Measurements from ENCODE around the gene RUNX1.
A peak's percentile ranks its signal among the peaks of the same experiment; 100 is the strongest.

Gene RUNX1

DNA sequence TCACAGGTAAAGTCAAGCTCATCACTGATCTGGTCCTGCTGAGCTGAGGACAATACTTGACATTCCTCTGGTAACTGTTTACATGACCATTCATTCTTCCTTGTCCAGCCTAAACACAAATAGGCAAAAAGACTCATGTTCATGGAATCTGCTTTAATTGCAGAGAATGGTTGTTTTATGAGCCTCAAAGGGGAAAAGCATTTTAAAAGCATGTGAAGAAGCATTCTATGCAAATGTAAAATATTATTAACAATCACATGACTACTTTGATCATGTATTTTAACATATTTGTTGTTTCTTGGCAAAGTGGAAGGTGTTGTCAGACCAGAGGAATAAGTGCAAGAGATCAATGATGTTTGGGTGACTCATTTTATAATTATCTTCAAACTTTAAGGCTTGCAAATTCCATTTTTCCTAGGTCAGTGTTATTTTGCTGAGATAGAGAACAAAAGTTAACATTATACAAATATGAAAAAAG is 133.7 kb downstream of the RUNX1 start:
- DNase-seq, result no peak

DNA sequence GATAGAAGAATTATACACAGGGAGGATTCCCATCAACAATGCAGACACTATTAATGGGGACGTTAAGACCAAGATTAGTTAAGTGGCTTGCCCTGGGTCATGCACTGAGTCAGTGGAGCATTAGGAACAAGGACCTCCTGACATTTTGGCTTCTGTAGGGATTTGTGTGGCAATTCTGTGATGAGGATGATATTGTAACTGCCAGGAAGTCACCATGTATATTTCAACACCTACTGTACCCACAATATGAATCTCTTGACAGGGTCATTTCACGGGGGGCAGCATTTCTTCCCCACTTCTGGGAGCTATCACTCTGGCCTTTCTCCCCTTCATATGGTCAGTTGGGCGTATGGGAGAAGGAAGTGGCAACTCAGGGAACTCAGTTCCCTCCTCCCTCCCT is 134.9 kb downstream of the RUNX1 start:
- DNase-seq, result no peak

DNA sequence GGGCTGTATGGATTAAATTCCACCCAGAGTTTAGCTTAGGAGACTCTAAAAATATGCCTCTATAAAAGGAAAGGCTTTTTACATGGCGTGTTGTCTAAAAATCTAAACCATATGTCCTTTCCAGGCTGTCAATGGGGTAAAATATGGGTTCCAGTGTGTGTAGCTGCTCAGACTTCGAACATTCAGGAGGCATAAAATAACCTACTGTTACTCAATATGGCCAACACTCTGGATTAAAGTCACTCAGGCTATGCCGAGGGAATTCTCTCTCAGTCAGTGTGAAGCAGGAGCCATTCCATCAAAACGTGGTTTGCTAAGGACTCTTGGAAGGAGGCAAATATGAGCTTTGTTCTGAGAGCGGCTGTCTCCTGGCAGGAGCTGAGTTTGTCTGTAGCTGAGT is 135.3 kb downstream of the RUNX1 start:
- no peak for DNase-seq

DNA sequence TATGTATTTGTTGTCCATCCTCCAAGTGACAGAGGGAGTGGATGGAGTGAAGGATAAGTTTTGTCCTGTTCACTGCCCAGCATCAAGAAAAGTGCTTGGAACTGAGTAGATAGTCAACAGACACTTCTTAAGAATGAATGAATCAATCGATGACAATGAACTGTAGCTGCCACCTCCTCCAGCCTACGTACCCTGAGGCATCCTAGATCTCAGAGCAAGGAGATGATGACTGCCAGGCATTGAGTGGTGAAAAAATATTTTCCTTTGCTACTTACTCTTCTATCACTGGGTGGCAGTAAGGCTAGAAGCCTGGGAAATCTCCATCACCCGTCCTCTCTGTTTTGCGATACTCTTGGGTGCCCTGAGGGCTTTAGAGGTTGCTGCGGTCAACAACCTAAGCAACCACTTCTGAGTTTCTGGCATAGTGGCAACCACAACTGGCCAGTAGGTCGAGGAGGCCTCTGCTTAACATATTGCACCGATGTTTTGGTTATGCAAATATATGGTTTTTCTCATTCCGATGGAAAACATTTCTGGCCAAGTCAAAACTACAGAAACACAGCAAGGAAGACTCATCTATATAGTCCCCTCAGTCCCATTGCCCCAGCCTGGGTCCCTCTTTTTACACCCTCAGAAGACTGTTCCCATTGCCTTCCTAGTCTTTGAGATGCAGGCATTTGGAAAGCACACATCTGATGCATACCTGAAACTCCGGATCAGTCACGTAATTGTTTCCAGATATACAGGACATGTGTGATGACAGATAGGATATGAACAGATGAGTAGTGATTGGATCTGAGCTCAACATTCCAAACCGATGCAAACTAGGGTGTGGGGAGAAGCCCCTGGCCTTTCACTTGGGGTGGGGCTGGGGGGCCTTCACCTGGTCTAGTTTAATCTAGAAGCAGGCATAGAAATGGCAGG is 136.8 kb downstream of the RUNX1 start:
- no peak for DNase-seq

DNA sequence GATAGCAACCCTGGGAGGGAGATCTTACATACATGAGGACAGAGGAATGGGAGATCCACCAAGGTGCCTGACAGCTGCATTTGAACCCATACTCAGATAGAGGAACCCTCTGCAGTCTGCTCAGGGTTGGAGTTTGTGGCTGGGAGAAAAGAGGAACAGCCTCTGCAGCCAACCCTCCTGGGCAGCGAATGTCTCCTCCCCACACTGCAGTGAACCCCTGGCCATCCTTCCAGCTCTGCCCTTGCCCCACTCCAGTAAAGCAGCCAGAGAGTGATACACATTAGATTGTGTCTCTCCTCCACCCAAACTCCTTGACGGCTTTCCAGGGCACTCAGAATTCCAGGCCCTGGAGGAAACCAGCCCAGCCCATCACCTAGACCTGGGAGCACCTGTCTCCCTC is 137.7 kb downstream of the RUNX1 start:
- DNase-seq, result no peak

DNA sequence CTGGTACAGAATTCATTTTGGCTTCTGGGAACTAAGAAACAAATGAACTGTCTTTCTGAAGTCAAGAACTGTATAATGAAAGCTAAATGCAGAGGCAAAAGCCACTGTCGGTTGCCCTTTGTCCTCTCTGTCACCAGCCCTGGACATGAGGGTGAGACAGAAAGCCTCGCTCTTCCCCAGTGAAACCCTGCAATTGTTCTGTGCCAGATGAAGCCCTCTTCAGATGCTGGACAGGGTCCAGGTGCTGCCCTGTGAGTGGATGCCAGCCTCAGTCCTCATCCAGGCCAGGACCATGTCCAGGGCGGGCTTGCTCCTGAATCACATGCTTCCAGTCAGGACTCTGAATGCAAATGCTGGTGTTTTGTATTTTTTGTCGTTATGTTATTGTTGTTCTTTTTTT is 138.7 kb downstream of the RUNX1 start:
- DNase-seq, result no peak

DNA sequence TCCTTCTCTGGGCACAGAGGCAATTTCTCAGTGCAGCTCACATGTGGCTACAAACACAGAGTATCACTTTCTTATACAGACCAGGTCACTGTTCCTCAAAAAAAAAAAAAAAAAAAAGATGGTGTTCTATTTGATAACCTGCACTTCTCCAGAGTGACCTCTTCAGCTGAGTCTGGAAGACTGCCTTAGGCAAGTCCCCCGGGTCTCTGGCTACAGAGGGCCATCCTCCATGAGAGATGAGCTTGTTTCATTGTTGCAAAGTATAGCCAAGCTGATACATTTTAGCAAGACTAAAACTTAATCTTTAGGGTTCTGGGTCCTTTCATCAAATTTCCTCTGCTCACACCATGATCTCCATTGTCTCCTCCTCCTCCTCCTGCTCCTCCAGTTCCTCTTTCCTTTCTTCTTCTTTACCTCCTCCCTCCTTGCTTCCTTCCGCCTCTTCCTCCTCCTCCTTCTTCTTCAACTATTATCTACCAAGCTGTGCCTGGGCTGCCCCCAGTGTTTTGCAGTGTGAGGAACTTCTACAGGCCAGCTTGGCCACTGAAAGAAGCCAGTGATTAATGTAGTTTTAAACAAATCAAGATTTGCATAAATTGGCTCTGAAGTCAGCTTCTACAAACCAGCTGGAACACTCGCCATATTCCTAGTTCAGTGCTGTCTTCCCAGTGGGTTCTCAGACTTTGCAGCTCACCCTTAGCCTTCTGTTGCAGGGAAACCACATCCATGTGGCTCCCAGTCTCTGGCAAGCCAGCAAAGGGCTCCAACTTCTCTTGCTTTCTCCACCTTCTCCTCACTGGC is 139.4 kb downstream of the RUNX1 start:
- DNase-seq, result no peak

DNA sequence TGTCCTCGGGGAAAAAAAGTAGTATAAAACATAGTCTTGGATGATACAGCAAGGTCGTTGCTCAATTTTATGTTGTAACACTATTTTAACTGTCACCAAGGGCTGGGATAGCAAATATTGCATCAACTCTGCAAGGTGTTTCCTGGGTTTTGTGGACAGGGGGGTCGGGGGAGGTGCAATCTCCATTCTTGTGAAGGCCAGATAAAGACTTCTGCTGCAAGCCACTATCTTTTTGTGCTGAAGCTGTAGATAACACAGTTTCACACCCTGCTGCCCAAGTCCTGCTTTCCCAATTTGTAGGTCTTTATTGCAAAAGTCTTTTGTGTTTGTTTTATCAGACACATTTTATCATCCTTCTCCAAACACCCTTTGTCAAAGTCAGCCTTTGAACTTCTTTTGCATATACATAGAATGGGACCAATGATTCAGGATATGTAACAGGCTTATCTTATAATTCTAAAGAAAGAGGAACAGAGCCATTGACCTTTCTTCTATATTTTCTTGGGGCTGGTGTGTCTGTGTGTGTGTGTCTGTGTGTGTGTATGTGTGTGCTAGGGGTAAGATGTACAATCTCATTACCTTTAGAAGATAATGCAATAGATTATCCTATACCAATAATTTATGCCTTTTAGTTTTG is 140.6 kb downstream of the RUNX1 start:
- no peak for DNase-seq

DNA sequence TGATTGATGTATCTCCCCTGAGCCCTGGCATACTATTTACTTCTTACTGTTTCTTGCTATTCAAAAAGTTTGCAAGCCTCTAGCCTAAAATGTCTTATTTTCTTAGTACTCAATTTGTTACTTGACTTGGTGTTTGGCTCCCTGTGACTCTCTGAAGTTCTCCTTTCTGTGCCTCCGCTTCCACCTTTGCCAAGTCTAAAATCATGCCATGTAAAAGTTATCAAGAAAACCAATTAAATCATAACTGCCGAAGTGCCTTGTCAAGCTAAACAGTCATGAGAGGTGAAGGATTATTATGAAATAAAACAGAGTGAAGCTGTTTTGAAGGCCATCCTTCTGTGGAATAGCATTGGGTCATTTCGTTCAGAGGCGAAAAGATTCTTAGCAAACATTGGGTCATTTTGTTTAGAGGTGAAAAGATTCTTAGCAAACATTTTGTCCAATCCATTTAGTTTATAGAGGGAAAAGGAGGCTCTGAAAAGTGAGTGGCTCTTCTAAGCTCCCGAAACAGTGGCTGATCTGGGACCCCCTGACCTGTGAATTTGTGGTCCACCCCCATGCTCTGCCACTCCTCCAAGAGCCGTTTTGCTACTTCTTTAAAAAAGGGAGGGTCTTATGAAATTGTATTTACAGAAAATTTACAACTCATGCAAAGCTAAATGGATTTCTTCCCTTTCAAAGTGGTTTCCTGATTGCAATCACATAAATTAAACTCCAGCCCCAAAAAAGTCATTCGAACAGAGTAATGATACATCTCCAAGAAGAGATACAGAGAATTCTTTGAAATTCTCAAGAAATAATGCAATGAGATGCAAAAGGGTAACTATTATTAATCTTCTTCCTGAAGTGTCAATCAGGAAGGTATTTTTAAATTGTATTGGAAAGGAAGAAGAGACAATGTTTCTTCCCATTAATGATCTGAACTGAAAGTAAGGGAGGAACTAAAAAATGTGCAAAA is 141.4 kb downstream of the RUNX1 start:
- DNase-seq, result no peak

DNA sequence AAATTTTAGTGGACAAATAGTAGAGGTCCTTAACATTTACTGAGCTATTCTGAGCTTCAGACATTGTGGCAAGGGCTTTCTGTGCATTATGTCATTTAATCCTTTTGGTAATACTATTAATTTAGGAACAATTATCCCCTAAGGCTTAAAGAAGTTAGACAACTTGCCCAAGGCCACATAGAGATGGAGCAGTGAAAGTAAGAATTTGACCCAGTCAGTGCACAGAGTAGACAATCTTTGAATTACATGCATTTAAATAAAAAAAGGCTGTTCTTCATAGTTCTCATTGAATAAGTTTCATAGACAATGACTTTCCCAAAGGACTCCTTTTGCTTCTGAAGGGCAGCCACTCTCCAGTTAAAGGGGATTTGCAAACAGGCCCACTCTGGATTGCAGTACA is 142.7 kb downstream of the RUNX1 start:
- no peak for DNase-seq

DNA sequence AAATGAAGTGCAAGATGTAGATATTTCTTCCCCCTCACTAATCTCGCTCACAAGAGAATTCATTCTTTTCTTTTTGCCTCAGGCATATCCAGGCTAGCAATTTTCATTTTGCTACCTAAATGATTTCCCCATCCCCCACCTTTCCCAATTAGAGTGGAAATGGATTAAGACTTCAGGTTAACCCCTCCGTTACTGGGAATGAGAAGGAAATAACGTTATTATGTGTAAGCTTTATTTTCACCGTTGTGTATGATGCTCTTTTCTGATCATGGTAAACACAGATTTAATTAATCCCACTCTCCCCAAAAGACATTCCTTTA is 143.9 kb downstream of the RUNX1 start:
- no peak for DNase-seq

DNA sequence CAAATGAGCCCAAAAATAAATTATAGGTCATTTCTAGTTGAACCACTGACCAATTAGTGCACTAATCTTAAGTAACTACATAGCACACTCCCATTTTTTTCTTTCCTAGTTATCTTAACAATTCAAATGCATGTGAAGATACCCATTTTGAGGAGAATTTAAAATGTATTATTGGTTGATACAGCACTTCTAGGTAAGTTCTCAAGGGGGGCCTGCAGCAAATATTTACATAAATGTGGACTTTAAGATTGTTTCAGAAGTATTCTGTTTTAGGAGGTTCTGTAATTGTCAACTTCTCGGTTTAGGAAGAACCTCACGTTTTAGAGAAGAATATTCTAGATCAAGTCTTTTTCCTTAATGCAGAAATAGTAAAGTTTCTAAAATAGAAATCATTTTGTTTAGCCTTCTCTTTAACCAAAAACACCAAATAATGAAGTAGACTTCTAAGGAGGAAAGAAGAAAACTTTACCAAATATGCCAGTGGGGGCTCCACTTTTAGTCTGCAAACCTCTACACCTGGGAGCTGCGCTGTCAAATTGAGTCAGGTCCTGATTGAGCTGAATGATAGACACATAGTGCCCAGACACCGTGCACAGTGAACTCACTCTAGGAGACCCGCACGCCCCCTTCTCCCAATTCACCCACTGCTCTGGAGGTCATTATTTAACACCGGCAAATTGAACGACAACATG is 144.4 kb downstream of the RUNX1 start:
- no peak for DNase-seq

DNA sequence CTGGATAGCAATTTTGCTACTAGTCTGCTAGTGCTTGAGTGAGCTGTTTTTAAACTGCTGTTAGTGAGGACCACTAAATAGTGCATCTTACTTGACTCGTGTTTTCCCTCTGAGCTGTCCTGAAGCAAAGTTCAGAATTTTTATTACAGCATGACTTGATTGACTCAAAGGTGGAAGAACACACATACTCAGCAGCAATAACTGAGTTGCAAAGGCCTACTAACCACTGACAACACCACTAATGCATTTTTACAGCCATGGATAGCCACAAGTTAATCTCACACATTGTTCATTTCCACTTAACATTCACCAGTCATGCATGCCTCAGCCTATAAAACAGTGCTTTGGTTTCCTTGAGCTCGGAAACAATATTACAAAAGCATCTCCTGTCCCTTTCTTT is 148.7 kb downstream of the RUNX1 start:
- no peak for DNase-seq

DNA sequence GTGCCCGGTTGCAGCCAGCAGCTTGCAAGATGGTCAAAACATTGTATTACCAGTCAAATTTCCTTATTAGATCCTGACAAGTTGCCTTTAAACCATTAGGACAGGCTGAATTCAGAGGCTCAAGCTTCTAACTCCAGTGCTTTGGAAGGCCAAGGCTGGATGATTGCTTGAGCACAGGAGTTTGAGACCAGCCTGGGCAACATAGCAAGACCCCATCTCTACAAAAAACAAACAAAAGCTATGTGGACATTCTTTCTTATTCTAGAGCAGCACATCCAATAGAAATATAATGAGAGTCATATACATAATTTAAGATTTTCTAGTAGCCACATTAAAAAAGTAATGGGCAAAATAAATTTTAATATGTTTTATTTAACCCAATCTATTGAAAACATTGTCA is 149.3 kb downstream of the RUNX1 start:
- DNase-seq, result no peak

DNA sequence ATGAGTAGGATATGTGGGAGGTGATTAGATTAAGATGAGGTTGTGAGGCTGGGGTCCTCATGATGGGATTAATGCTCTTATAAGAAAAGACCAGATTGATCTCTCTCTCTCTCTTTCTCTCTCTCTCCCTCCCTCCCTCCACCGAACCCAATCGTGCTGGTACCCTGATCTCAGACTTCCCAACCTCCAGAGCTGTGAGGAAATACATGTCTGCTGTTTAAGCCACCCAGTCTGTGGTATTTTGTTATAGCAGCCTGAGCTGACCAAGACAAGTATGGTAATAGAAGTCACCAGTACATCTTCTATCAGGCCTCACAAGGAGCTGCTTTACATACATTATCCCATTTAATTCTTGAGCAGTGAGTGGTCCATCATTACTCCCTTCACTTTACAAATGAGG is 149.8 kb downstream of the RUNX1 start:
- no peak for DNase-seq

DNA sequence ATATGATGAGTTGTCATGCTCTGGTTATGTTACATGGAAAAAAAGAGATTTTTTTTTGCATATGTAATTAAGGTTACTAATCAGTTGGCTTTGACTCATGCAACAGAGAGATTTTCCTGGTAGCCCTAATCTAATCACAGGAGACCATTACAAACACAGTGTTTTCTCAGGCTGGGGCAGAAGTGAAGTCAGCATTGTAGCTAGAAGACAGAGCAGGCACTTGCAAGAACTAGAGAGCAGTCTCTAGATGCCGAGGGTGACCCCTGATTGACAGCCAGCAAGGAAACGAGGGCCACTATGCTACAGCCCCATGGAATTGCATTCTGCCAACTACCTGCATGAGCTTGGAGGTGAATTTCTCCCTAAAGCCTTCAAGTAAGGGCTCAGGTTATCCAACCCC is 151.3 kb downstream of the RUNX1 start:
- no peak for DNase-seq

DNA sequence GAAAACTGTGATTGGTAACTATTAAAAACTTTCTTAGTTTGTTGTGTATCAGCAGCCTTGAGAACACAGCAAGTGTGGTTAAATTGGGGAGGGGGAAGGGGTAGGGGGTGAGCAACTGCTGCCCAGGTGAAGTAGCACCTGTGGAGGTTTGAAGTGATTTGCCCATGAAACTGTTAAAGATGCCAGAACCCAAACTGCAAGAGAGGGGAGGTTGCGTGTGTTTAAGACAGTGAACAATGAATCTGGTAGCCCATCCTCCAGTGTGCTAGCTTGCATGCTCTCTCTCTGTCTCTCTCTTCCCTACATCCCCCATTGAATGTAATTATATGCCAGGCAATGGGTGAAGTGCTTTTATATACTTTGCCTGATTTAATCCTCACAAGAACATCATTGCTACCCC is 154.7 kb downstream of the RUNX1 start:
- no peak for DNase-seq

DNA sequence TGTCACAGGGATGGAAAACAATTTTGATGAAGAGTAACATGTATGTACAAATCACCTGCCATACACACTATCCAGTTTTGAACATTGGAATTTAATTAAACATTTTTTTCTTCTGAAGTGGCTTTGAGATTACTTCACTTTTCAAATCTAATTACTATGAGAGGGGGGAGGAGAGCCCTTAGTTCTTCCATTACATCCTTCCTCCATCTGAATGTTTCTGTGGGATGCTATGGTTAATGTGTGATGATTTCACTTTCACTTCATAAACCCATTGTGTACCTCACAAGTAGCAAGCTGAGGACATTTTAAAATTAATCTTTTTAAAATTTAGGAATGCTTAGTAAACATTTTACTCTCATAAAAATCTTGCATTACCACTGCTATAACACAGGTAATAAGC is 156.9 kb downstream of the RUNX1 start:
- DNase-seq, result no peak

DNA sequence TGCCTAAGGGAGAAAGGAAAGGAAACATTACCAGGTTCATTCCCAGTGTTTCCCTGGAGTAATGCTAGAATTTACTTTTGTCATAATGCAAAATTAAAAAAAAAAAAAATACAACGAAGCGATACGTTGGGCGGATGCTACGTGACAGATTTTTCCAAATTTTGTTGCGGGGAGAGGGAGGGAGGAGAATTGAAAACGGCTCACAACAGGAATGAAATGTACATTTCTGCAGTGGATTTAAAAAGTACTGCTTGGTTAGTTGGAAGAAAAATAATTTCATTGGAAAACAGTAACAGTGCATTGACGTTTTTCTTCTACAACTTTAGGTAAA is 157.5 kb downstream of the RUNX1 start:
- no peak for DNase-seq

DNA sequence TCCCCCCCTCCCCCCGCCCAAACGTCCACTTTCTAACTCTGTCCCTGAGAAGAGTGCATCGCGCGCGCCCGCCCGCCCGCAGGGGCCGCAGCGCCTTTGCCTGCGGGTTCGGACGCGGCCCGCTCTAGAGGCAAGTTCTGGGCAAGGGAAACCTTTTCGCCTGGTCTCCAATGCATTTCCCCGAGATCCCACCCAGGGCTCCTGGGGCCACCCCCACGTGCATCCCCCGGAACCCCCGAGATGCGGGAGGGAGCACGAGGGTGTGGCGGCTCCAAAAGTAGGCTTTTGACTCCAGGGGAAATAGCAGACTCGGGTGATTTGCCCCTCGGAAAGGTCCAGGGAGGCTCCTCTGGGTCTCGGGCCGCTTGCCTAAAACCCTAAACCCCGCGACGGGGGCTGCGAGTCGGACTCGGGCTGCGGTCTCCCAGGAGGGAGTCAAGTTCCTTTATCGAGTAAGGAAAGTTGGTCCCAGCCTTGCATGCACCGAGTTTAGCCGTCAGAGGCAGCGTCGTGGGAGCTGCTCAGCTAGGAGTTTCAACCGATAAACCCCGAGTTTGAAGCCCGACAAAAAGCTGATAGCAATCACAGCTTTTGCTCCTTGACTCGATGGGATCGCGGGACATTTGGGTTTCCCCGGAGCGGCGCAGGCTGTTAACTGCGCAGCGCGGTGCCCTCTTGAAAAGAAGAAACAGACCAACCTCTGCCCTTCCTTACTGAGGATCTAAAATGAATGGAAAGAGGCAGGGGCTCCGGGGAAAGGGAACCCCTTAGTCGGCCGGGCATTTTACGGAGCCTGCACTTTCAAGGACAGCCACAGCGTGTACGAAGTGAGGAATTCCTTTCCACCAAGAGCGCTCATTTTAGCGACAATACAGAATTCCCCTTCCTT is 158.1 kb downstream of the RUNX1 start:
- peak; percentile 25 for DNase-seq

DNA sequence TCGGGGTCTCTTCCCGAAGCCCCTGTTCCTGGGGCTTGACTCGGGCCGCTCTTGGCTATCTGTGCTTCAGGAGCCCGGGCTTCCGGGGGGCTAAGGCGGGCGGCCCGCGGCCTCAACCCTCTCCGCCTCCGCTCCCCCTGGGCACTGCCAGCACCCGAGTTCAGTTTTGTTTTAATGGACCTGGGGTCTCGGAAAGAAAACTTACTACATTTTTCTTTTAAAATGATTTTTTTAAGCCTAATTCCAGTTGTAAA is 158.7 kb downstream of the RUNX1 start:
- no peak for DNase-seq
